IPS-15b (cell line): Measurements from ENCODE around the gene PLAU.
"Not testable (repeated sequence)": the region's sequence is repeated elsewhere in the genome, so short reads cannot be mapped to it uniquely, and the experiment has no call there.

Source experiments
- H3K27me3 ChIP-seq: one replicate; pipeline ENCODE4 v1.6.1; 2013; ENCODE audit warnings: low read length; ENCODE audit not compliant: control insufficient read depth, insufficient read depth
- H3K36me3 ChIP-seq: one replicate; pipeline ENCODE4 v1.6.1; 2013; ENCODE audit warnings: low read length; ENCODE audit not compliant: control insufficient read depth, insufficient read depth
- H3K4me1 ChIP-seq: one replicate; pipeline ENCODE4 v1.6.1; 2013; ENCODE audit warnings: mild to moderate bottlenecking, low read length; ENCODE audit not compliant: control insufficient read depth, insufficient read depth
- H3K4me3 ChIP-seq: one replicate; pipeline ENCODE4 v1.5.1; 2013; ENCODE audit warnings: low read depth, low read length
- H3K9ac ChIP-seq: one replicate; pipeline ENCODE4 v1.6.1; 2013; ENCODE audit warnings: low read depth, mild to moderate bottlenecking, low read length
- H3K9me3 ChIP-seq: one replicate; pipeline ENCODE4 v1.6.1; 2013; ENCODE audit warnings: mild to moderate bottlenecking, low read length; ENCODE audit not compliant: control insufficient read depth, insufficient read depth

PLAU gene

GRCh38 chr10:73917566-73918305 is 6.8 kb downstream of the PLAU start:
- Histone ChIP-seq H3K27me3 (peaks cover 7% of the 10 kb centered on the region), H3K36me3 (peaks cover 7% of the 10 kb centered on the region), H3K9ac (no peak overlapping the region), H3K4me3 (no peak overlapping the region), H3K4me1 (peaks cover 10% of the 10 kb centered on the region), H3K9me3 (no peaks in the 10 kb centered on the region)

- H3K9ac ChIP-seq: not testable (repeated sequence)
Observed at GRCh38 chr10:73919481-73919880, 8.5 kb downstream of the PLAU start.

DNA sequence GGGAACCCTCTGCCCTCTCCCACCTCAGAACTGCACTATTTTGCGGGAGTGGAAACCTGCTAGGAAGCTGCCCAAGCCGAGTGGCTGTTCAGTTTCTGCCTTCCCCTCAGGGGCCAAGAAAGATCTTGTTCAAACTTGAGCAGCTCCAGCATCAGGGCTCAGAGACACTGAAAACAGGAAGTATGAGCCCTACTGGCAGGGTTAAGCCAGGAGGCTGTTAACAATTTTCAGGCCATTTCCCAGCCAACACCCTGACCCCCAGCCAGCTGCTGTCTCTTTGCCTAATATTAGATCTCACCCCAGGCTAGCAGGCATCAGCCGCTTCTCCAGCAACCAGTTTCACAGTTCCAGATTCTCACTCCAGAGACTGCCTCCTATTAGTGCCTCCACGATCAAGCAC is 9.2 kb downstream of the PLAU start:
- H3K4me3 ChIP-seq: no peak overlapping the region
- peaks cover 11% of the 10 kb centered on the region for H3K4me1 ChIP-seq
- H3K9ac ChIP-seq: no peak overlapping the region
- no peaks in the 10 kb centered on the region for H3K27me3 ChIP-seq
- H3K9me3 ChIP-seq: no peaks in the 10 kb centered on the region
- H3K36me3 ChIP-seq: peaks cover 7% of the 10 kb centered on the region

More at GRCh38 chr10:73919481-73919880, 8.5 kb downstream of the PLAU start:
- H3K27me3 ChIP-seq, H3K9me3 ChIP-seq, H3K36me3 ChIP-seq, H3K4me3 ChIP-seq: not testable (repeated sequence)
- H3K4me1 ChIP-seq: peaks cover 12% of the 10 kb centered on the region

GRCh38 chr10:73922007-73922863 is 11.3 kb downstream of the PLAU start:
- Histone ChIP-seq H3K36me3 (no peaks in the 10 kb centered on the region), H3K4me3 (no peak overlapping the region), H3K9me3 (no peaks in the 10 kb centered on the region), H3K4me1 (peaks cover 11% of the 10 kb centered on the region), H3K27me3 (no peaks in the 10 kb centered on the region), H3K9ac (no peak overlapping the region)

DNA sequence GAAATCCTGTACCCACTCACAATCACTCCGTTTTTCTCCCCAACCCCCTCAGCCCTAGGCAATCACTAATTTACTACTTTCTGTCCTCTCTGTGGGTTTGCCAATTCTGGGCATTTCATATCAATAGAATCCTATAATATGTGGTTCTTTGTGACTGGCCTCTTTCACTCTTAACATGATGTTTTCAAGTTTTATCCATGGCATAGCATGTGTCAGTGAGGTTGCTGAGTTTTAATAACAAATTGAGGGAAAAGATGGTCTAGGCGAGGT is 11.9 kb downstream of the PLAU start:
- no peak overlapping the region for H3K9ac ChIP-seq
- no peaks in the 10 kb centered on the region for H3K36me3 ChIP-seq
- H3K27me3 ChIP-seq: no peaks in the 10 kb centered on the region
- no peak overlapping the region for H3K4me3 ChIP-seq
- H3K9me3 ChIP-seq: no peaks in the 10 kb centered on the region
- H3K4me1 ChIP-seq: peaks cover 11% of the 10 kb centered on the region

DNA sequence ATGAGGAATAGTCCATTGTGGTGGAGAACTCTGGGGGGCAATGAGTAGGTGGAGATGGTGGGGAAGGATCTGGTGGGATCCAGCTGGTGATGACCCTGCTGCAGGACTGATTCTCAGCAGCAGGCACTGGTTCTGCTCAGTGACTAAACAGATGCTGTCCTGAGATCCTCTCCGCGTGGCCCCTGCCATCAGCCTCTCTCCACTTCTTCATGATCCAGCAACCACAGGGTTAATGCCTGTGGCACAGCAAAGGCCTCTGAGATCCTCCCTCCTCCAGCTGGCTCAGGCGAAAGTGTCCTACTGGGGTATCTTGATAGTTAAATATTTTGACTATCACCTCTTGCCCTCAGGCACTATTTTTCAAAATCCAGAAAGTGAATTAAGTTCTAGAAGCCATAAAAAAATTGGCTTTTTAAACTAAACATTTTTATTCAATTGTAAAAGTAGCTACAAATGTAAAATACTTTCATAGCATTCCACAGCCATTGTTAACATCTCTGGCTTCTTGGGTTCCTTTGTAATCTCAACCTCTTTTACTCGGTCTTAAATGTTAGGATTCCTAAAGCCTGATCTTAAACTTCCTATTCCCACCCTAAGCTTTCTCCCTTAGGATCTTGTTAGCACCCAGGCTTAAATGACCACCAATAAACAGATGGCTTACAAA is 13.1 kb downstream of the PLAU start:
- H3K27me3 ChIP-seq: no peaks in the 10 kb centered on the region
- H3K4me1 ChIP-seq: peaks cover 11% of the 10 kb centered on the region
- H3K4me3 ChIP-seq: no peak overlapping the region
- H3K9ac ChIP-seq: no peak overlapping the region
- no peaks in the 10 kb centered on the region for H3K36me3 ChIP-seq
- H3K9me3 ChIP-seq: no peaks in the 10 kb centered on the region

DNA sequence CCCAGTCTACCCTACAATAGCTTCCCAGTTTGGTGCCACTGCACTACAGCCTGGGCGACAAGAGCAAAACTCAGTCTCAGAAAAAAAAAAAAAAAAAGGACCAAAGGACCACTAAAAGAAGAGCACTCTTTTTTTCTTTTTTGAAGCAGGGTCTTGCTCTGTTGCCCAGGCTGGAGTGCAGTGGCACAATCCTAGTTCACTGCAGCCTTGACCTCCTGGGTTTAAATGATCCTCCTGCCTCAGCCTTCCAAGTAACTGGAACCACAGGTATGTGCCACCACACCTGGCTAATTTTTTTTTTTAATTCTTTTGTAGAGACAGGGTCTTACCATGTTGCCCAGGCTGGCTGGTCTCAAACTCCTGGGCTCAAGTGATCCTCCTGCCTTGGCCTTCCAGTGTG is 14.0 kb downstream of the PLAU start:
- Histone ChIP-seq H3K27me3 (no peaks in the 10 kb centered on the region), H3K4me1 (peaks cover 11% of the 10 kb centered on the region), H3K9ac (no peak overlapping the region), H3K4me3 (no peak overlapping the region), H3K9me3 (no peaks in the 10 kb centered on the region), H3K36me3 (no peaks in the 10 kb centered on the region)

DNA sequence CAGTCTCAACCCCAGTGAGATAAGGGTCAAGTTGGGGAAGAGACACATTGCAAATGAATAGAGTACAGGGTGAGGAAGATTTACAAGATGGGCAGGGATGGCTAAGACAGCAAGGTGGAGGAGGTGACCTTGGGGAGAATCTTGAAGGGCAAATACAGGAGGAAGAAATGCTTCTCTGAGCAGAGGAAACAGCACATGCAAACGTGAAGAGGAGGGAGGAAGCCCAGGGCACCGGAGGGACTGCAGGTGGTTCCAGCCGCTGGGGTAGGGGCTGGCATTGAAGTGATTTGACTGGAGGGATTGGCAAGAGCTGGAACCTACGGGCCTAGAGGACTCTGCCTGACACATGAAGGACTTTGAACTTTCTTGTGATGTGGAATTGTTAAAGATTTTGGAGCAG is 14.6 kb downstream of the PLAU start:
- H3K4me3 ChIP-seq: no peak overlapping the region

GRCh38 chr10:73926152-73926764 is 15.3 kb downstream of the PLAU start:
- no peaks in the 10 kb centered on the region for H3K27me3 ChIP-seq
- H3K4me3 ChIP-seq: no peak overlapping the region
- no peak overlapping the region for H3K9ac ChIP-seq
- H3K9me3 ChIP-seq: no peaks in the 10 kb centered on the region
- no peaks in the 10 kb centered on the region for H3K36me3 ChIP-seq
- H3K4me1 ChIP-seq: peaks cover 11% of the 10 kb centered on the region

More for the DNA sequence above, 14.6 kb downstream of the PLAU start:
- Histone ChIP-seq H3K27me3 (no peaks in the 10 kb centered on the region), H3K36me3 (no peaks in the 10 kb centered on the region), H3K9ac (no peak overlapping the region), H3K9me3 (no peaks in the 10 kb centered on the region), H3K4me1 (peaks cover 11% of the 10 kb centered on the region)

GRCh38 chr10:73930630-73931327 is 19.8 kb downstream of the PLAU start:
- not testable (repeated sequence) for H3K36me3 ChIP-seq, H3K27me3 ChIP-seq, H3K4me3 ChIP-seq, H3K9ac ChIP-seq, H3K4me1 ChIP-seq, H3K9me3 ChIP-seq
